Prostate gland (tissue), 2 donors: ENCODE results near the gene CGB5.

Source experiments
- CTCF ChIP-seq, 4 experiments: fragments of 200-600 bp in 2 of 4; fragments of 450-650 bp in 2 of 4; sonication (generic) in 2 of 4; IDR thresholded peaks; 1 replicate in 3 of 4; 2 replicates in 1 of 4; pipeline ENCODE4 v1.5.1; 2016 to 2019; ENCODE audit warnings: antibody characterized with exemption in 4 of 4, mild to moderate bottlenecking in 2 of 4, moderate library complexity in 2 of 4
- POLR2A ChIP-seq: fragments of 450-650 bp; IDR thresholded peaks from one replicate; pipeline ENCODE4 v1.6.1; 2016; ENCODE audit warnings: antibody characterized with exemption, mild to moderate bottlenecking

GRCh38 chr19:48997972-48998371, 45.7 kb upstream of the CGB5 start:
- TF ChIP-seq POLR2A (no peak), CTCF (IDR thresholded peaks at IDR 0.05) (peak in 1 of 4 experiments; percentile 16)
